HEK293 (cell line): Measurements from ENCODE around the gene SS18L1.

Source experiments
- CTCF ChIA-PET: fragments of 350-600 bp; formaldehyde crosslinking; extraction: SDS; loops from one replicate; lab custom pipeline; 2021; ENCODE audit warnings: antibody characterized with exemption; lab: Yijun Ruan, JAX
- POLR2A ChIA-PET: fragments of 300-600 bp; formaldehyde crosslinking; extraction: SDS; loops from one replicate; lab custom pipeline; 2020; ENCODE audit warnings: antibody characterized with exemption, inconsistent platforms; lab: Yijun Ruan, JAX
- H3K27ac ChIP-seq: fragments of 200-500 bp; sonication (Bioruptor generic); 2 replicates; pipeline ENCODE4 v1.5.1; 2014; ENCODE audit warnings: low read depth, low read length, control low read depth, inconsistent platforms; ENCODE audit errors: extremely low read depth
- H3K36me3 ChIP-seq, 2 experiments: fragments of 200-500 bp in 1 of 2; sonication (Bioruptor generic) in 1 of 2; 1 replicate in 1 of 2; 2 replicates in 1 of 2; pipeline ENCODE4 v1.5.1; 2014 to 2017; ENCODE audit warnings: inconsistent platforms in 2 of 2, low read length in 2 of 2; ENCODE audit not compliant: control insufficient read depth in 2 of 2, insufficient read depth in 1 of 2
- H3K4me1 ChIP-seq: fragments of 200-500 bp; sonication (Bioruptor generic); 2 replicates; pipeline ENCODE4 v1.5.1; 2014; ENCODE audit warnings: mild to moderate bottlenecking, low read length, inconsistent platforms; ENCODE audit not compliant: control insufficient read depth, insufficient read depth
- H3K4me3 ChIP-seq: 2 replicates; pipeline ENCODE4 v1.5.1; 2011; ENCODE audit warnings: low read depth, mild to moderate bottlenecking, control low read depth, low read length, moderate library complexity
- H3K9me3 ChIP-seq: fragments of 200-500 bp; sonication (Bioruptor generic); 2 replicates; pipeline ENCODE4 v1.5.1; 2014; ENCODE audit warnings: low read depth, low read length, inconsistent platforms; ENCODE audit not compliant: control insufficient read depth, insufficient read depth
- CTCF ChIP-seq: fragments of 450-650 bp; formaldehyde crosslinking; IDR thresholded peaks from 2 replicates; pipeline ENCODE4 v1.5.1; 2016; ENCODE audit warnings: missing biosample characterization, missing genetic modification characterization
- KLF7 ChIP-seq: fragments of 450-650 bp; formaldehyde crosslinking; IDR thresholded peaks from 2 replicates; pipeline ENCODE4 v1.5.1; 2016; ENCODE audit warnings: missing biosample characterization, missing genetic modification characterization, borderline replicate concordance
- REST ChIP-seq: fragments of 450-650 bp; formaldehyde crosslinking; IDR thresholded peaks from 2 replicates; pipeline ENCODE4 v1.5.1; 2016; ENCODE audit warnings: missing biosample characterization, missing genetic modification characterization
- SALL2 ChIP-seq: fragments of 450-650 bp; formaldehyde crosslinking; IDR thresholded peaks from 2 replicates; pipeline ENCODE4 v1.5.0; 2017; ENCODE audit warnings: missing biosample characterization, mild to moderate bottlenecking, missing genetic modification characterization, borderline replicate concordance
- ZBTB7A ChIP-seq: fragments of 450-650 bp; formaldehyde crosslinking; IDR thresholded peaks from 2 replicates; pipeline ENCODE4 v1.5.1; 2016; ENCODE audit warnings: low read depth, missing biosample characterization, missing genetic modification characterization
- ZNF266 ChIP-seq: fragments of 450-650 bp; formaldehyde crosslinking; IDR thresholded peaks from 2 replicates; pipeline ENCODE4 v1.5.1; 2016; ENCODE audit warnings: missing biosample characterization, missing genetic modification characterization, low read depth
- ZNF449 ChIP-seq: fragments of 450-650 bp; formaldehyde crosslinking; IDR thresholded peaks from 2 replicates; pipeline ENCODE4 v1.5.1; 2017; ENCODE audit warnings: missing biosample characterization, mild to moderate bottlenecking, missing genetic modification characterization, moderate library complexity
- ZNF514 ChIP-seq: fragments of 450-650 bp; formaldehyde crosslinking; IDR thresholded peaks from 2 replicates; pipeline ENCODE4 v1.5.1; 2016; ENCODE audit warnings: missing biosample characterization, missing genetic modification characterization
- ZNF521 ChIP-seq: fragments of 450-650 bp; formaldehyde crosslinking; IDR thresholded peaks from 2 replicates; pipeline ENCODE4 v1.5.1; 2017; ENCODE audit warnings: missing biosample characterization, mild to moderate bottlenecking, missing genetic modification characterization
- ZNF544 ChIP-seq: fragments of 450-650 bp; formaldehyde crosslinking; IDR thresholded peaks from 2 replicates; pipeline ENCODE4 v1.5.0; 2017; ENCODE audit warnings: missing biosample characterization, missing genetic modification characterization
- ZNF670 ChIP-seq: fragments of 450-650 bp; formaldehyde crosslinking; IDR thresholded peaks from 2 replicates; pipeline ENCODE4 v1.5.1; 2016; ENCODE audit warnings: missing biosample characterization, missing genetic modification characterization, low read depth

SS18L1 gene

GRCh38 chr20:62136283-62137091 lies 7.1 kb upstream of the SS18L1 start (continued):
- TF ChIP-seq ZNF544 (tag by site-specific recombination): no peak
- no peak for TF ChIP-seq ZBTB7A
- no peak for TF ChIP-seq ZNF521 (tag by site-specific recombination)
- no peak for TF ChIP-seq SALL2 (tag by site-specific recombination)
- TF ChIP-seq KLF7: no peak

GRCh38 chr20:62137092-62137384 lies 6.5 kb upstream of the SS18L1 start:
- ChIA-PET CTCF (interaction anchor here (1.1 to 3.5 kb wide), 4 partner anchors 11 to 126 kb away, joined by 3 to 33 read pairs (median 12); no protein-coding TSS in a partner anchor), POLR2A (interaction anchor here (1.4 to 3.5 kb wide), 2 partner anchors 70 to 126 kb away, joined by 3 to 15 read pairs; partner anchors contain the start of gene TAF4)
- H3K4me3 ChIP-seq: no peak overlapping the region
- no peaks in the 10 kb centered on the region for H3K9me3 ChIP-seq
- H3K4me1 ChIP-seq: no peaks in the 10 kb centered on the region
- no peak overlapping the region for H3K27ac ChIP-seq
- TF ChIP-seq CTCF (peak; percentile 2; the same call in 1 of the 2 replicates), ZNF266 (tag by site-specific recombination) (no peak)
- peaks cover 9 to 96% of the 10 kb centered on the region in 2 experiments; a peak in 2 of 3 replicates for H3K36me3 ChIP-seq

GRCh38 chr20:62137478-62138203 lies 5.9 kb upstream of the SS18L1 start:
- Histone ChIP-seq H3K4me1 (no peaks in the 10 kb centered on the region), H3K27ac (no peak overlapping the region), H3K36me3 (peaks cover 9 to 90% of the 10 kb centered on the region in 2 experiments; a peak in 2 of 3 replicates), H3K9me3 (no peaks in the 10 kb centered on the region), H3K4me3 (no peak overlapping the region)
- TF ChIP-seq ZNF449 (tag by site-specific recombination) (peak; percentile 58; the same call in 1 of the 2 replicates), ZNF670 (tag by site-specific recombination) (no peak)
- POLR2A ChIA-PET: interaction anchor here (1.4 kb wide), 1 partner anchor 127 kb away, joined by 3 read pairs; no protein-coding TSS in a partner anchor
- CTCF ChIA-PET: interaction anchor here (0.6 to 3.5 kb wide), 7 partner anchors 11 to 440 kb away, joined by 3 to 33 read pairs (median 3); no protein-coding TSS in a partner anchor

GRCh38 chr20:62138204-62138543 lies 5.4 kb upstream of the SS18L1 start:
- Histone ChIP-seq H3K9me3 (no peaks in the 10 kb centered on the region), H3K4me3 (no peak overlapping the region), H3K4me1 (no peaks in the 10 kb centered on the region), H3K27ac (no peak overlapping the region), H3K36me3 (peaks cover 9 to 84% of the 10 kb centered on the region in 2 experiments; a peak in 2 of 3 replicates)
- ChIA-PET POLR2A (interaction anchor here (0.7 to 1.4 kb wide), 2 partner anchors 49 to 127 kb away, joined by 3 to 7 read pairs; no protein-coding TSS in a partner anchor), CTCF (interaction anchor here (0.6 to 3.5 kb wide), 10 partner anchors 9 to 440 kb away, joined by 3 to 33 read pairs (median 4); no protein-coding TSS in a partner anchor)
- TF ChIP-seq ZNF514 (no peak), REST (peak; percentile 88)
